ENCODE measurements around the gene MGMT. TPM values are rescaled to one million over a fixed set of nuclear protein-coding genes. Genes with fewer than 3 reads are reported as not detected.

Gene MGMT
- total RNA-seq, 6 experiments from 2014 or later = 8.9 to 18.0 (median 10.0) TPM

- no peaks in the 10 kb centered on the region; the same call in 1 of the 2 replicates for H3K4me1 Mint-ChIP-seq (ENCODE audit: low read depth)
- no peak overlapping the region for H3K27ac Mint-ChIP-seq
- H3K4me3 Mint-ChIP-seq = no peak overlapping the region
- DNase-seq = no peak
- peaks cover 2% of the 10 kb centered on the region; the same call in 1 of the 2 replicates for H3K27me3 Mint-ChIP-seq (ENCODE audit: insufficient read depth)
- no peak for TF ChIP-seq CTCF (IDR thresholded peaks at IDR 0.05)
- peaks cover 20% of the 10 kb centered on the region for H3K36me3 Mint-ChIP-seq (ENCODE audit: low read depth)
- H3K9me3 Mint-ChIP-seq = peaks cover 6% of the 10 kb centered on the region; the same call in 1 of the 2 replicates
Measured at GRCh38 chr10:129550076-129550475, 83.0 kb downstream of the MGMT start.

- TF ChIP-seq CTCF (IDR thresholded peaks at IDR 0.05) = no peak
- Mint-ChIP-seq H3K36me3 (ENCODE audit: low read depth) (peaks cover 24% of the 10 kb centered on the region), H3K9me3 (peaks cover 6% of the 10 kb centered on the region; the same call in 1 of the 2 replicates), H3K4me3 (no peak overlapping the region), H3K4me1 (ENCODE audit: low read depth) (no peaks in the 10 kb centered on the region; the same call in 1 of the 2 replicates), H3K27me3 (ENCODE audit: insufficient read depth) (peaks cover 2% of the 10 kb centered on the region; the same call in 1 of the 2 replicates), H3K27ac (no peak overlapping the region)
- no peak for DNase-seq
Measured at GRCh38 chr10:129550658-129551057, 83.6 kb downstream of the MGMT start.

- H3K27ac Mint-ChIP-seq = no peak overlapping the region
Measured at GRCh38 chr10:129552119-129552518, 85.1 kb downstream of the MGMT start.

GRCh38 chr10:129553928-129554327, 86.9 kb downstream of the MGMT start:
- TF ChIP-seq CTCF (IDR thresholded peaks at IDR 0.05) = no peak

More at GRCh38 chr10:129552119-129552518, 85.1 kb downstream of the MGMT start:
- Mint-ChIP-seq H3K9me3 (peaks cover 6% of the 10 kb centered on the region; the same call in 1 of the 2 replicates), H3K4me3 (no peak overlapping the region), H3K36me3 (ENCODE audit: low read depth) (peaks cover 32% of the 10 kb centered on the region), H3K4me1 (ENCODE audit: low read depth) (no peaks in the 10 kb centered on the region; the same call in 1 of the 2 replicates), H3K27me3 (ENCODE audit: insufficient read depth) (peaks cover 2% of the 10 kb centered on the region; the same call in 1 of the 2 replicates)
- TF ChIP-seq CTCF (IDR thresholded peaks at IDR 0.05) = no peak
- no peak for DNase-seq

GRCh38 chr10:129556316-129556715, 89.3 kb downstream of the MGMT start:
- peaks cover 1% of the 10 kb centered on the region for H3K27me3 Mint-ChIP-seq (ENCODE audit: insufficient read depth)
- no peak overlapping the region for H3K4me3 Mint-ChIP-seq
- no peak for DNase-seq
- H3K9me3 Mint-ChIP-seq = peaks cover 7% of the 10 kb centered on the region
- peaks cover 23% of the 10 kb centered on the region for H3K36me3 Mint-ChIP-seq (ENCODE audit: low read depth)
- TF ChIP-seq CTCF (IDR thresholded peaks at IDR 0.05) = no peak
- H3K27ac Mint-ChIP-seq = no peak overlapping the region
- no peaks in the 10 kb centered on the region for H3K4me1 Mint-ChIP-seq (ENCODE audit: low read depth)

More at GRCh38 chr10:129553928-129554327, 86.9 kb downstream of the MGMT start:
- Mint-ChIP-seq H3K4me1 (ENCODE audit: low read depth) (no peaks in the 10 kb centered on the region), H3K27me3 (ENCODE audit: insufficient read depth) (peaks cover 3% of the 10 kb centered on the region), H3K36me3 (ENCODE audit: low read depth) (peaks cover 35% of the 10 kb centered on the region), H3K27ac (no peak overlapping the region), H3K4me3 (no peak overlapping the region), H3K9me3 (peaks cover 6% of the 10 kb centered on the region; the same call in 1 of the 2 replicates)
- no peak for DNase-seq

Measured in HFFc6 (cell line).